GM12878 (cell line): ENCODE data around the gene SLC28A2. TPM values are rescaled to one million over a fixed set of nuclear protein-coding genes. Genes with fewer than 3 reads are reported as not detected.
A peak's percentile ranks its signal among the peaks of the same experiment; 100 is the strongest.

Source experiments
- ATAC-seq: fragments of 200-7000 bp; cut with Tn5 transposase; 3 replicates; pipeline ENCODE4 v1.9.1; 2020; ENCODE audit warnings: mild to moderate bottlenecking, moderate library complexity
- BruUV-seq: library from RNA; stranded (reverse); fragments of 400-500 nt; replicated peaks from 2 replicates; lab custom pipeline; 2021; lab: Mats Ljungman, UMichigan
- CTCF ChIA-PET: fragments of 300-600 bp; sonication (Branson Sonifier 250); formaldehyde crosslinking; extraction: SDS; loops from one replicate; lab custom pipeline; 2021; ENCODE audit warnings: inconsistent platforms; lab: Yijun Ruan, JAX
- POLR2A ChIA-PET: fragments of 350-600 bp; formaldehyde crosslinking; extraction: SDS; loops from one replicate; lab custom pipeline; 2021; ENCODE audit warnings: inconsistent platforms; lab: Charles Lee
- RAD21 ChIA-PET: fragments of 300-600 bp; sonication (Branson Sonifier 250); formaldehyde crosslinking; loops from one replicate; lab custom pipeline; 2023; ENCODE audit warnings: antibody characterized with exemption; ENCODE audit not compliant: unreplicated experiment; lab: Charles Lee
- SMC1A ChIA-PET: fragments of 300-600 bp; sonication (Branson Sonifier 250); formaldehyde crosslinking; loops from one replicate; lab custom pipeline; 2023; ENCODE audit not compliant: unreplicated experiment, uncharacterized antibody; lab: Charles Lee
- DNase-seq: peaks from one replicate; pipeline ENCODE4 v3.0.0-alpha.2; 2011; ENCODE audit warnings: low read depth, low spot score
- FAIRE-seq: peaks from 3 replicates; lab custom pipeline; 2011; peaks lifted over from hg19 to GRCh38; lab: Jason Lieb, UNC
- H2AFZ ChIP-seq: 2 replicates; pipeline ENCODE4 v1.6.0; 2011; ENCODE audit warnings: low read depth, low read length, control low read depth; ENCODE audit not compliant: control insufficient read depth
- H3K27ac ChIP-seq: 2 replicates; pipeline ENCODE4 v1.5.1; 2011; ENCODE audit warnings: control low read depth; ENCODE audit not compliant: control insufficient read depth, insufficient read depth
- H3K27me3 ChIP-seq, 2 experiments: replicated peaks in 1 of 2; 2 replicates each; pipeline versions ENCODE4 v1.6.0 to v1.6.1; 2011; ENCODE audit warnings: low read length in 1 of 2; ENCODE audit not compliant: control insufficient read depth in 2 of 2, insufficient read depth in 2 of 2
- H3K36me3 ChIP-seq, 2 experiments: 2 replicates each; pipeline ENCODE4 v1.5.1; 2011; ENCODE audit warnings: low read length in 1 of 2; ENCODE audit not compliant: control insufficient read depth in 2 of 2, insufficient read depth in 2 of 2
- H3K4me1 ChIP-seq: 2 replicates; pipeline ENCODE4 v1.6.1; 2011; ENCODE audit warnings: mild to moderate bottlenecking, low read length, moderate library complexity, mixed read lengths; ENCODE audit not compliant: control insufficient read depth, insufficient read depth
- H3K4me2 ChIP-seq: 2 replicates; pipeline ENCODE4 v1.6.0; 2011; ENCODE audit warnings: control low read depth; ENCODE audit not compliant: control insufficient read depth, insufficient read depth
- H3K4me3 ChIP-seq: fragments of 200-600 bp; sonication (generic); 2 replicates; pipeline ENCODE4 v1.5.1; 2016
- H3K79me2 ChIP-seq: 2 replicates; pipeline ENCODE4 v1.6.0; 2011; ENCODE audit warnings: low read length; ENCODE audit not compliant: control insufficient read depth, insufficient read depth
- H3K9ac ChIP-seq: 2 replicates; pipeline ENCODE4 v1.8.0; 2011; ENCODE audit warnings: low read length, control low read depth, mixed read lengths; ENCODE audit not compliant: control insufficient read depth, insufficient read depth
- H3K9me3 ChIP-seq: replicated peaks from 3 replicates; pipeline ENCODE4 v1.5.1; 2011; ENCODE audit warnings: mild to moderate bottlenecking, low read length; ENCODE audit not compliant: control insufficient read depth, insufficient read depth
- H4K20me1 ChIP-seq: 2 replicates; pipeline ENCODE4 v1.6.0; 2011; ENCODE audit not compliant: control insufficient read depth, insufficient read depth
- ASH2L ChIP-seq: fragments of 300-600, 200-600 bp; sonication (generic); IDR thresholded peaks from 2 replicates; pipeline ENCODE4 v1.6.1; 2017; ENCODE audit warnings: low read depth, mild to moderate bottlenecking, borderline replicate concordance
- CHD2 ChIP-seq: IDR thresholded peaks from 2 replicates; pipeline ENCODE4 v1.6.1; 2011; ENCODE audit warnings: low read depth, low read length, improper control_type of control experiment, borderline replicate concordance
- CHD4 ChIP-seq: fragments of 200-600 bp; sonication (generic); IDR thresholded peaks from 2 replicates; pipeline ENCODE4 v1.6.1; 2016; ENCODE audit warnings: mild to moderate bottlenecking
- NFYA ChIP-seq: IDR thresholded peaks from 2 replicates; pipeline ENCODE4 v1.6.1; 2011; ENCODE audit warnings: low read depth, mild to moderate bottlenecking, low read length, improper control_type of control experiment, borderline replicate concordance
- RB1 ChIP-seq: fragments of 450-650 bp; formaldehyde crosslinking; IDR thresholded peaks from 2 replicates; pipeline ENCODE4 v1.6.1; 2017; ENCODE audit warnings: mild to moderate bottlenecking, borderline replicate concordance
- SIN3A ChIP-seq: IDR thresholded peaks from 2 replicates; pipeline ENCODE4 v1.6.1; 2012; ENCODE audit warnings: low read depth, low read length, improper control_type of control experiment
- SPI1 ChIP-seq: IDR thresholded peaks from 2 replicates; pipeline ENCODE4 v1.6.1; 2011; ENCODE audit warnings: low read depth, mild to moderate bottlenecking, low read length, moderate library complexity, borderline replicate concordance; ENCODE audit not compliant: insufficient read depth
- TCF12 ChIP-seq: IDR thresholded peaks from 2 replicates; pipeline ENCODE4 v1.6.1; 2011; ENCODE audit warnings: low read depth, mild to moderate bottlenecking, low read length
- ZBTB40 ChIP-seq: fragments of 450-650 bp; IDR thresholded peaks from 2 replicates; pipeline ENCODE4 v1.6.1; 2016; ENCODE audit warnings: mild to moderate bottlenecking, moderate library complexity, borderline replicate concordance
- WGBS: methylation state at CpG from one replicate; pipeline ENCODE4 v1.1.6; 2016; ENCODE audit warnings: low lambda C conversion rate; ENCODE audit not compliant: insufficient replicate concordance, insufficient coverage; ENCODE audit errors: missing lambda C conversion rate; 5-methylcytosine and 5-hydroxymethylcytosine counted together
- in situ Hi-C: fragments of 300-500 bp; cut with MboI; formaldehyde crosslinking; loops from 9 replicates; pipeline ENCODE4 v1.14.3; 2018; ENCODE audit warnings: mixed read lengths
- intact Hi-C: fragments of 100-400 bp; cut with micrococcal nuclease; formaldehyde crosslinking; loops from one replicate; pipeline ENCODE4 v1.14.2; 2022; ENCODE audit not compliant: unreplicated experiment
- polyA plus RNA-seq, 11 experiments: library from polyadenylated mRNA; depleted of rRNA in 4 of 11; unstranded in 6 of 11; stranded (reverse) in 5 of 11; fragments of >200 nt; fragmentation: Nextera tagmentation in 4 of 11; fragmentation: Illumina TruSeq in 1 of 11; extraction: Ambion mirVana in 4 of 11; extraction: Trizol in 1 of 11; gene quantifications; 1 replicate in 1 of 11; 2 replicates in 10 of 11; pipeline versions ENCODE4 v1.2.1 to v1.2.3, GENCODE V29; 2011 to 2016; ENCODE audit warnings: inconsistent platforms in 2 of 11, missing spikeins in 2 of 11, low read depth in 1 of 11
- total RNA-seq, 4 experiments: library from RNA; depleted of rRNA in 3 of 4; stranded (reverse); fragments of >200 nt in 3 of 4; fragmentation: Illumina TruSeq in 1 of 4; extraction: Trizol in 1 of 4; gene quantifications; 2 replicates each; pipeline versions ENCODE4 v1.2.1 to v1.2.3, GENCODE V29; 2013 to 2021

Gene SLC28A2
- total and polyA plus RNA-seq, 10 of the 15 experiments (the other 5 are each of a cell fraction or from before 2014, with no cell fraction given), result 0.02 to 0.21 (median 0.14) TPM; not detected in 6

GRCh38 chr15:45304711-45305110 is 52.7 kb downstream of the SLC28A2 start:
- ChIA-PET SMC1A (interaction anchor here (0.8 to 2.0 kb wide), 6 partner anchors 10 to 141 kb away, joined by 3 to 6 read pairs (median 4); no protein-coding TSS in a partner anchor), POLR2A (interaction anchor here (1.0 kb wide), 1 partner anchor 25 kb away, joined by 3 read pairs; no protein-coding TSS in a partner anchor), CTCF (interaction anchor here (0.7 to 4.4 kb wide), 15 partner anchors 9 to 180 kb away, joined by 3 to 36 read pairs (median 4); a partner anchor contains a TSS), RAD21 (interaction anchor here (0.6 to 1.6 kb wide), 3 partner anchors 37 to 100 kb away, joined by 4 to 5 read pairs (median 5); no protein-coding TSS in a partner anchor)
- H3K4me3 ChIP-seq, result no peak overlapping the region
- no peak for DNase-seq
- TF ChIP-seq ASH2L (no peak), SPI1 (no peak)
- WGBS, result 68% methylated on average over 3 of the region's 3 CpGs
- no TSS peak for BruUV-seq
- FAIRE-seq, result no peak
- intact Hi-C loops (no loop called here), in situ Hi-C loops (loop anchor here (5.0 kb wide), 1 partner anchor 88 kb away; no protein-coding TSS in a partner anchor)
- no peak overlapping the region for H3K9ac ChIP-seq
- no peak overlapping the region for H3K4me2 ChIP-seq
- H3K4me1 ChIP-seq, result no peaks in the 10 kb centered on the region
- no peaks in the 10 kb centered on the region; the same call in 2 of the 3 replicates for H3K9me3 ChIP-seq
- H3K27ac ChIP-seq, result no peak overlapping the region
- H2AFZ ChIP-seq, result no peak overlapping the region
- H3K79me2 ChIP-seq, result no peaks in the 10 kb centered on the region
- no peaks in the 10 kb centered on the region for H4K20me1 ChIP-seq
- no peaks in the 10 kb centered on the region for H3K27me3 ChIP-seq
- ATAC-seq, result no peak
- H3K36me3 ChIP-seq, result no peaks in the 10 kb centered on the region

GRCh38 chr15:45306105-45306504 is 54.1 kb downstream of the SLC28A2 start:
- no peak overlapping the region for H2AFZ ChIP-seq
- H3K9me3 ChIP-seq, result no peaks in the 10 kb centered on the region; the same call in 2 of the 3 replicates
- SMC1A ChIA-PET, result interaction anchor here (0.7 to 1.4 kb wide), 5 partner anchors 35 to 142 kb away, joined by 3 to 4 read pairs (median 4); no protein-coding TSS in a partner anchor
- DNase-seq (no peak), FAIRE-seq (no peak), ATAC-seq (no peak)
- no peak overlapping the region for H3K9ac ChIP-seq
- H3K4me3 ChIP-seq, result no peak overlapping the region
- POLR2A ChIA-PET, result no interaction called here
- no peaks in the 10 kb centered on the region for H3K27me3 ChIP-seq
- H4K20me1 ChIP-seq, result no peaks in the 10 kb centered on the region
- in situ Hi-C loops (loop anchor here (5.0 kb wide), 1 partner anchor 86 kb away; no protein-coding TSS in a partner anchor), intact Hi-C loops (loop anchor here (2.0 kb wide), 1 partner anchor 151 kb away; no protein-coding TSS in a partner anchor)
- H3K79me2 ChIP-seq, result no peaks in the 10 kb centered on the region
- H3K4me1 ChIP-seq, result no peaks in the 10 kb centered on the region
- WGBS, result 57% methylated on average over 3 of the region's 4 CpGs
- H3K4me2 ChIP-seq, result no peak overlapping the region
- RAD21 ChIA-PET, result interaction anchor here (0.6 to 1.6 kb wide), 4 partner anchors 53 to 101 kb away, joined by 3 to 5 read pairs (median 4); no protein-coding TSS in a partner anchor
- no peaks in the 10 kb centered on the region for H3K36me3 ChIP-seq
- TF ChIP-seq CHD4 (no peak), RB1 (no peak), ZBTB40 (peak; percentile 33; the same call in 1 of the 2 replicates), CHD2 (no peak), TCF12 (no peak), NFYA (no peak), SIN3A (no peak)
- BruUV-seq, result no TSS peak
- H3K27ac ChIP-seq, result no peak overlapping the region
- CTCF ChIA-PET, result interaction anchor here (0.8 to 4.4 kb wide), 10 partner anchors 9 to 143 kb away, joined by 3 to 36 read pairs (median 4); no protein-coding TSS in a partner anchor
